Epithelial cell of esophagus (primary cell): Measurements from ENCODE around the gene ARHGAP4.

Experiments
- DNase-seq: peaks from one replicate; pipeline ENCODE4 v3.0.0; 2010; ENCODE audit warnings: low read depth
- H3K4me3 ChIP-seq: 2 replicates; pipeline ENCODE4 v1.5.1; 2011; ENCODE audit warnings: mild to moderate bottlenecking, low read length, control low read depth
- CTCF ChIP-seq: IDR thresholded peaks from 2 replicates; pipeline ENCODE4 v1.5.1; 2011; ENCODE audit warnings: low read depth, mild to moderate bottlenecking, low read length, control low read depth, inconsistent platforms; ENCODE audit not compliant: insufficient read depth; ENCODE audit errors: missing control alignments

Gene ARHGAP4

GRCh38 chrX:153925739-153926551 lies at the start of gene ARHGAP4:
Gene ARHGAP4, minus strand, starts transcription at chrX:153926264. Its CDS starts 62 bp downstream, at chrX:153926202.
- no peak for DNase-seq
- no peak for TF ChIP-seq CTCF

GRCh38 chrX:153974726-153975286 lies 48.7 kb upstream of the ARHGAP4 start:
- no peak overlapping the region for H3K4me3 ChIP-seq
- no peak for DNase-seq
- TF ChIP-seq CTCF = no peak

More at GRCh38 chrX:153925739-153926551, at the start of gene ARHGAP4:
- peak within 1 kb of the TSS; percentile 55 for H3K4me3 ChIP-seq

GRCh38 chrX:153974003-153974725 lies 48.1 kb upstream of the ARHGAP4 start:
- H3K4me3 ChIP-seq = no peak overlapping the region
- TF ChIP-seq CTCF = no peak
- no peak for DNase-seq

- H3K4me3 ChIP-seq = peak overlapping the region; percentile 54
- DNase-seq = no peak
- no peak for TF ChIP-seq CTCF
Measured at GRCh38 chrX:153973127-153974002, 47.3 kb upstream of the ARHGAP4 start.

GRCh38 chrX:153972368-153973126 lies 46.5 kb upstream of the ARHGAP4 start, which contains the start of gene TMEM187:
Gene TMEM187, plus strand, starts transcription at chrX:153972754. Its CDS starts 9,309 bp downstream, at chrX:153982063.
- DNase-seq = peak; percentile 82
- peak within 1 kb of the TSS; percentile 77 for H3K4me3 ChIP-seq
- TF ChIP-seq CTCF = no peak
